HG03520 (cell line): ENCODE results near the gene TAB2.

Experiments used
- ATAC-seq: cut with Tn5 transposase; IDR thresholded peaks from one replicate; pipeline ENCODE4 v1.9.1; 2021; ENCODE audit warnings: mild to moderate bottlenecking, moderate library complexity; ENCODE audit not compliant: unreplicated experiment

TAB2 gene

GRCh38 chr6:149366267-149366921, 48.9 kb downstream of the TAB2 start:
- no peak for ATAC-seq

- ATAC-seq, result peak; percentile 56
Observed at GRCh38 chr6:149368065-149368464, 50.6 kb downstream of the TAB2 start.

GRCh38 chr6:149371154-149371553, 53.6 kb downstream of the TAB2 start:
- no peak for ATAC-seq

- no peak for ATAC-seq
Observed at GRCh38 chr6:149372062-149372461, 54.5 kb downstream of the TAB2 start.

GRCh38 chr6:149373511-149373910, 56.0 kb downstream of the TAB2 start:
- no peak for ATAC-seq

GRCh38 chr6:149379977-149380376, 62.5 kb downstream of the TAB2 start:
- no peak for ATAC-seq

GRCh38 chr6:149380523-149380922, 63.0 kb downstream of the TAB2 start:
- no peak for ATAC-seq

- no peak for ATAC-seq
Observed at GRCh38 chr6:149383371-149383770, 65.9 kb downstream of the TAB2 start.

- no peak for ATAC-seq
Observed at GRCh38 chr6:149384464-149384863, 67.0 kb downstream of the TAB2 start.

GRCh38 chr6:149385998-149386646, 68.6 kb downstream of the TAB2 start:
- no peak for ATAC-seq

- ATAC-seq, result no peak
Observed at GRCh38 chr6:149387779-149388512, 70.4 kb downstream of the TAB2 start.

- no peak for ATAC-seq
Observed at GRCh38 chr6:149389509-149390297, 72.2 kb downstream of the TAB2 start.

- no peak for ATAC-seq
Observed at GRCh38 chr6:149392093-149392492, 74.6 kb downstream of the TAB2 start.

- no peak for ATAC-seq
Observed at GRCh38 chr6:149392535-149392934, 75.0 kb downstream of the TAB2 start.

- ATAC-seq, result no peak
Observed at GRCh38 chr6:149393002-149393679, 75.6 kb downstream of the TAB2 start.

- no peak for ATAC-seq
Observed at GRCh38 chr6:149395185-149395584, 77.7 kb downstream of the TAB2 start.

- ATAC-seq, result no peak
Observed at GRCh38 chr6:149397384-149397783, 79.9 kb downstream of the TAB2 start.

- ATAC-seq, result no peak
Observed at GRCh38 chr6:149400050-149400449, 82.5 kb downstream of the TAB2 start, which contains the start of gene SUMO4. TSS of gene SUMO4 (plus strand) at chr6:149400262. CDS start at chr6:149400392, 130 bp downstream.

- ATAC-seq, result no peak
Observed at GRCh38 chr6:149403534-149403933, 86.0 kb downstream of the TAB2 start.
